Ovary (tissue), 3 donors: ENCODE data around the gene TTC7B.

Experiments used
- EP300 ChIP-seq: sonication (generic); formaldehyde crosslinking; IDR thresholded peaks from one replicate; pipeline ENCODE4 v1.6.1; 2017; ENCODE audit warnings: antibody characterized with exemption
- POLR2A ChIP-seq: fragments of 450-650 bp; IDR thresholded peaks from one replicate; pipeline ENCODE4 v1.6.1; 2017; ENCODE audit warnings: antibody characterized with exemption, mild to moderate bottlenecking, moderate library complexity
- TF ChIP-seq, protein P1 (sequence below), 3 donors: fragments of 450-650 bp in 2 of 3; fragments of 200-600 bp in 1 of 3; IDR thresholded peaks; one replicate each; pipeline versions ENCODE4 v1.5.1 to v1.8.0; 2016 to 2022; ENCODE audit warnings: antibody characterized with exemption in 3 of 3, mild to moderate bottlenecking in 1 of 3
- donor health status: DM: no; HTN: no; CAD: no.

- TF ChIP-seq EP300 (no peak), POLR2A (no peak)
- TF ChIP-seq, protein P1, sequence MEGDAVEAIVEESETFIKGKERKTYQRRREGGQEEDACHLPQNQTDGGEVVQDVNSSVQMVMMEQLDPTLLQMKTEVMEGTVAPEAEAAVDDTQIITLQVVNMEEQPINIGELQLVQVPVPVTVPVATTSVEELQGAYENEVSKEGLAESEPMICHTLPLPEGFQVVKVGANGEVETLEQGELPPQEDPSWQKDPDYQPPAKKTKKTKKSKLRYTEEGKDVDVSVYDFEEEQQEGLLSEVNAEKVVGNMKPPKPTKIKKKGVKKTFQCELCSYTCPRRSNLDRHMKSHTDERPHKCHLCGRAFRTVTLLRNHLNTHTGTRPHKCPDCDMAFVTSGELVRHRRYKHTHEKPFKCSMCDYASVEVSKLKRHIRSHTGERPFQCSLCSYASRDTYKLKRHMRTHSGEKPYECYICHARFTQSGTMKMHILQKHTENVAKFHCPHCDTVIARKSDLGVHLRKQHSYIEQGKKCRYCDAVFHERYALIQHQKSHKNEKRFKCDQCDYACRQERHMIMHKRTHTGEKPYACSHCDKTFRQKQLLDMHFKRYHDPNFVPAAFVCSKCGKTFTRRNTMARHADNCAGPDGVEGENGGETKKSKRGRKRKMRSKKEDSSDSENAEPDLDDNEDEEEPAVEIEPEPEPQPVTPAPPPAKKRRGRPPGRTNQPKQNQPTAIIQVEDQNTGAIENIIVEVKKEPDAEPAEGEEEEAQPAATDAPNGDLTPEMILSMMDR (IDR thresholded peaks at IDR 0.05) = no peak
Observed at GRCh38 chr14:90600619-90601018, 215.6 kb downstream of the TTC7B start.
